ENCODE data around the gene DIDO1. TPM values are rescaled to one million over a fixed set of nuclear protein-coding genes. Genes with fewer than 3 reads are reported as not detected.

Gene DIDO1
- total and polyA plus RNA-seq, 2 of the 13 experiments (the other 11 are each of a cell fraction or from before 2014, with no cell fraction given) = 75.0 to 75.1 TPM

GRCh38 chr20:62913043-62913630, 13.2 kb downstream of the DIDO1 start (continued):
- TF ChIP-seq NRL (CRISPR knock-in tag; IDR thresholded peaks at IDR 0.05; ENCODE audit: borderline replicate concordance) (peak; percentile 39; the same call in 1 of the 2 replicates), SIX4 (CRISPR knock-in tag; IDR thresholded peaks at IDR 0.05) (0 out of 2 replicates have a peak, but pooled peaks have one; percentile 32), TRIM22 (IDR thresholded peaks at IDR 0.05) (no peak), NFE2 (CRISPR knock-in tag; IDR thresholded peaks at IDR 0.05) (no peak), ZNF205 (CRISPR knock-in tag; IDR thresholded peaks at IDR 0.05) (peak; percentile 53; the same call in 1 of the 2 replicates), ZNF570 (CRISPR knock-in tag; IDR thresholded peaks at IDR 0.05; ENCODE audit: borderline replicate concordance) (no peak), SNAPC2 (CRISPR knock-in tag; IDR thresholded peaks at IDR 0.05) (no peak), ZFAT (CRISPR knock-in tag; conservative IDR thresholded peaks at IDR 0.05) (no peak), HOXA3 (CRISPR knock-in tag; IDR thresholded peaks at IDR 0.05) (peak; percentile 64; the same call in 1 of the 2 replicates), ATF2 (CRISPR knock-in tag; IDR thresholded peaks at IDR 0.05) (peak; percentile 22; the same call in 1 of the 2 replicates), TBP (CRISPR knock-in tag; IDR thresholded peaks at IDR 0.05) (no peak), EZH2 (conservative IDR thresholded peaks at IDR 0.05; ENCODE audit: low read depth, low read length) (no peak), ZNF124 (CRISPR knock-in tag; IDR thresholded peaks at IDR 0.05) (no peak), NR2F1 (CRISPR knock-in tag; IDR thresholded peaks at IDR 0.05) (peak in 1 of 2 experiments; percentile 86; a peak in 2 of 4 replicates), ZNF792 (CRISPR knock-in tag; IDR thresholded peaks at IDR 0.05) (peak; percentile 39; the same call in 1 of the 2 replicates), ZSCAN30 (CRISPR knock-in tag; IDR thresholded peaks at IDR 0.05) (no peak), CTCF (CRISPR knock-in tag; IDR thresholded peaks at IDR 0.05) (0 out of 2 replicates have a peak, but pooled peaks have one; percentile 6), ZBTB26 (CRISPR knock-in tag; IDR thresholded peaks at IDR 0.05; ENCODE audit: borderline replicate concordance) (0 out of 2 replicates have a peak, but pooled peaks have one; percentile 51), HOXA7 (CRISPR knock-in tag; IDR thresholded peaks at IDR 0.05) (no peak), ZNF589 (CRISPR knock-in tag; conservative IDR thresholded peaks at IDR 0.05) (0 out of 2 replicates have a peak, but pooled peaks have one; percentile 45), IKZF5 (CRISPR knock-in tag; IDR thresholded peaks at IDR 0.05) (no peak), JARID2 (CRISPR knock-in tag; IDR thresholded peaks at IDR 0.05; ENCODE audit: insufficient replicate concordance) (no peak), CBX2 (IDR thresholded peaks at IDR 0.05; ENCODE audit: low read depth, low read length) (no peak), CBX2 (CRISPR knock-in tag; IDR thresholded peaks at IDR 0.05; ENCODE audit: low read depth) (no peak)

All from HepG2 (cell line).